Retinal pigment epithelial cell (primary cell): ENCODE data around the gene DUS1L.

Experiments
- DNase-seq: peaks from one replicate; pipeline ENCODE4 v3.0.0-alpha.2; 2010; ENCODE audit warnings: low read depth
- H3K4me3 ChIP-seq: 2 replicates; pipeline ENCODE4 v1.5.1; 2011; ENCODE audit warnings: mild to moderate bottlenecking, low read length, control low read depth, moderate library complexity
- TF ChIP-seq, protein P1 (sequence below): conservative IDR thresholded peaks from 2 replicates; pipeline ENCODE4 v1.5.1; 2011; ENCODE audit warnings: low read depth, low read length, control low read depth, inconsistent platforms

DUS1L gene

DNA sequence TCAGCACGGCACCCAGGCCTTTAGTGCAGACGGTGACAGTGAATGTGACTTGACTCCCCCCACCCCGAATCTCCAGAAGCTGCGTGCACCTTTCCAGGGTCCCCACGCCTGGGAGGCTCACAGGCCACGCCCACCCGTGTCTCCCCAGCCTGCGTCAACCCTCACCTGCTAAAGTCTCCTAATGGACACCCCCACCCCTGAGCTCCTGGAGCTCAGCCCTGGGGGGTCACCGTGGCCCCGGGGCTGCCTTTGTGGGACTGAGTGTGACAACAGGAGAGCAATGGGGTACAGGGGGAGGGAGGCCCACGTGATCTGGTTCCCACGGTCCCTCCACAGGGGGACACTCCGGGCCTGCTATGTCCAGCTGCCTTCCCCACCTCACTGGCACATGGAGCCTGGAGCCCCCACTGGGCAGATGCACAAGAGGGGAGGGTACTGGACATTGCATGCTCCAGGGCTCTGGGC is 39.8 kb upstream of the DUS1L start:
- H3K4me3 ChIP-seq = no peak overlapping the region
- TF ChIP-seq, protein P1, sequence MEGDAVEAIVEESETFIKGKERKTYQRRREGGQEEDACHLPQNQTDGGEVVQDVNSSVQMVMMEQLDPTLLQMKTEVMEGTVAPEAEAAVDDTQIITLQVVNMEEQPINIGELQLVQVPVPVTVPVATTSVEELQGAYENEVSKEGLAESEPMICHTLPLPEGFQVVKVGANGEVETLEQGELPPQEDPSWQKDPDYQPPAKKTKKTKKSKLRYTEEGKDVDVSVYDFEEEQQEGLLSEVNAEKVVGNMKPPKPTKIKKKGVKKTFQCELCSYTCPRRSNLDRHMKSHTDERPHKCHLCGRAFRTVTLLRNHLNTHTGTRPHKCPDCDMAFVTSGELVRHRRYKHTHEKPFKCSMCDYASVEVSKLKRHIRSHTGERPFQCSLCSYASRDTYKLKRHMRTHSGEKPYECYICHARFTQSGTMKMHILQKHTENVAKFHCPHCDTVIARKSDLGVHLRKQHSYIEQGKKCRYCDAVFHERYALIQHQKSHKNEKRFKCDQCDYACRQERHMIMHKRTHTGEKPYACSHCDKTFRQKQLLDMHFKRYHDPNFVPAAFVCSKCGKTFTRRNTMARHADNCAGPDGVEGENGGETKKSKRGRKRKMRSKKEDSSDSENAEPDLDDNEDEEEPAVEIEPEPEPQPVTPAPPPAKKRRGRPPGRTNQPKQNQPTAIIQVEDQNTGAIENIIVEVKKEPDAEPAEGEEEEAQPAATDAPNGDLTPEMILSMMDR = no peak
- DNase-seq = no peak

GRCh38 chr17:82104797-82105416 is 39.3 kb upstream of the DUS1L start:
- DNase-seq = no peak
- TF ChIP-seq, protein P1 = no peak
- H3K4me3 ChIP-seq = no peak overlapping the region

GRCh38 chr17:82103553-82104451 is 38.2 kb upstream of the DUS1L start:
- TF ChIP-seq, protein P1 = no peak
- H3K4me3 ChIP-seq = no peak overlapping the region
- no peak for DNase-seq

GRCh38 chr17:82101767-82102679 is 36.4 kb upstream of the DUS1L start:
- no peak for DNase-seq
- no peak overlapping the region for H3K4me3 ChIP-seq

DNA sequence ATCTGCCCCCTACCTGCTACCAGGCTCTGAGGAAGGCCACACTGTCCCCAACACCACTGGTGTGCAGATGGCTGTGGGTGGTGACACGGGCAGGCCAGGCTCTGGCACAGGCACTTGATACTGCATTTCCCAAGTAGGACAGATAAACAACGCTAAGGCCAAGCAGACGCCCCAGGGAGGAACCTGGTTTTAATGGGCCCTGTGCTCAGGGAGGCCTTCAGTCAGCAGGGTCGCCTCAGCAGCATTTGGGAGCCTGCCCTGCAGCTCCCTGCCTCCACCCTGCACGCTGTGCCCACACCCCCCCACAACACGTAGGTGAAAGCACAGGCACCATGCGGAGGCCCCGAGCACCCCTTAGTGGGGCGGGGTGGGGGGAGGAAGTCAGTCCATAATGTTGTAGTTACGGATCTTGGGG is 35.7 kb upstream of the DUS1L start:
- no peak for DNase-seq
- TF ChIP-seq, protein P1 = no peak
- H3K4me3 ChIP-seq = no peak overlapping the region

More at GRCh38 chr17:82101767-82102679, 36.4 kb upstream of the DUS1L start:
- TF ChIP-seq, protein P1 = no peak

GRCh38 chr17:82100502-82101298 is 35.1 kb upstream of the DUS1L start:
- TF ChIP-seq, protein P1 = no peak
- no peak for DNase-seq
- no peak overlapping the region for H3K4me3 ChIP-seq
